ENCODE results near the gene CNPY3. TPM values are rescaled to one million over a fixed set of nuclear protein-coding genes. Genes with fewer than 3 reads are reported as not detected.

Gene CNPY3
- total RNA-seq, 4 donors from 2014 or later = 23.3 to 37.9 (median 36.8) TPM

DNA sequence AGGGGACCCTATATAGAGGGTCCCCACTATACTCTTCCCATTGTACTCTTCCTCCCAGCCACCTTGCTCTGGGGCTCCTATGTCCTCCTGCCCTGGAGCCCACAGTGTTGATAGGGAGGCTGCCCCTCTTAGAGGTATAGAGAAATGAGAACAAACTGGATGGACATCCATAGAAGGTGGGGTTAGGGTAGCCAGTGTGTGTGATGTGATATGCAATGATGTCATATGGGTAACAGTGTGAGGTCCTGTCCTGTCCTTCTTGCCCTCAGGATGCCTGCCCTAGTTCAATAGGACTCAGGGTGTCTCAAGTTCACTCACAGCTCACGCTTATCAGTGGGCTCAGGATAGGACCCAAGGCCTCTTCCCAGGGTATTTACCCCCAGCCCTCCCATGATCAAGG is 13.0 kb upstream of the CNPY3 start:
- ATAC-seq = no peak
- no peak overlapping the region for H3K27ac ChIP-seq

GRCh38 chr6:42921801-42922200 is 7.5 kb upstream of the CNPY3 start:
- TF ChIP-seq POLR2AphosphoS5 (IDR thresholded peaks at IDR 0.05) (no peak), POLR2A (IDR thresholded peaks at IDR 0.05) (no peak), EP300 (IDR thresholded peaks at IDR 0.05) (no peak), CTCF (IDR thresholded peaks at IDR 0.05) (no peak)
- H3K4me3 ChIP-seq = no peak overlapping the region
- no peaks in the 10 kb centered on the region for H3K36me3 ChIP-seq
- no peaks in the 10 kb centered on the region for H3K4me1 ChIP-seq
- no peaks in the 10 kb centered on the region for H3K9me3 ChIP-seq
- no peak for ATAC-seq
- peaks cover 33% of the 10 kb centered on the region for H3K27me3 ChIP-seq
- H3K27ac ChIP-seq = no peak overlapping the region
- WGBS, 2 donors (ENCODE audit: low coverage in 1 of 2) = 58 to 82% methylated on average over 6 of the region's 6 CpGs

More for the DNA sequence above, 13.0 kb upstream of the CNPY3 start:
- Histone ChIP-seq H3K9me3 (no peaks in the 10 kb centered on the region), H3K4me3 (no peak overlapping the region), H3K4me1 (peaks cover 0 to 7% (median 5%) of the 10 kb centered on the region in 3 donors), H3K36me3 (no peaks in the 10 kb centered on the region), H3K27me3 (peaks cover 48% of the 10 kb centered on the region)
- TF ChIP-seq POLR2AphosphoS5 (IDR thresholded peaks at IDR 0.05) (no peak), EP300 (IDR thresholded peaks at IDR 0.05) (no peak), CTCF (IDR thresholded peaks at IDR 0.05) (no peak), POLR2A (IDR thresholded peaks at IDR 0.05) (no peak)
- WGBS, 2 donors (ENCODE audit: low coverage in 1 of 2) = 100% methylated on average over 1 of the region's 1 CpG; no CpG with 5 or more reads in 1 of the 2 donors

DNA sequence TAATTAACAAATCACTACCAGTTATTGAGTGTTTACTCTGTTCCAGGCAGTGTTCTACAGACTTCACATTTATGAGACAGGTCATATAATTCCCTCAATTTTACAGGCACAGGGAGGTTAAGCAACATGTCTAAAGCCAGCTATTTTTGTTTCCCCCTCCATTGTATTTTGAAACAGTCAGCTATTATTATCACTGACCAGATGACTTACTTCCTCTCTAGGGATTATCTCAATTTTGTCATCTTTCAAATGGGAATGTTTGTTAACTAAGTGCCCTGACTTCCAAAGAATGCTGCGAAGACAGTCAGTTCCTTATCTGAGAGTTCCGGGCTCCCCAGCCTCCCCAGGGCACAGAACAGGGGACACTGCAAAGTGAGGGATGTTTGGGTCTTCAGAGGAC is 5.6 kb upstream of the CNPY3 start:
- Histone ChIP-seq H3K27me3 (peaks cover 33% of the 10 kb centered on the region), H3K4me3 (no peak overlapping the region), H3K9me3 (no peaks in the 10 kb centered on the region), H3K4me1 (peaks cover 0 to 11% (median 0%) of the 10 kb centered on the region in 3 donors), H3K27ac (no peak overlapping the region), H3K36me3 (no peaks in the 10 kb centered on the region)
- TF ChIP-seq POLR2A (IDR thresholded peaks at IDR 0.05) (no peak), CTCF (IDR thresholded peaks at IDR 0.05) (no peak), EP300 (IDR thresholded peaks at IDR 0.05) (no peak)
- no CpG with 5 or more reads among the region's 2 CpGs for WGBS, 2 donors (ENCODE audit: low coverage in 1 of 2)
- ATAC-seq = peak; percentile 24

- no peak overlapping the region for H3K4me3 ChIP-seq
- H3K9me3 ChIP-seq = no peaks in the 10 kb centered on the region
- TF ChIP-seq POLR2AphosphoS5 (IDR thresholded peaks at IDR 0.05) (no peak), EP300 (IDR thresholded peaks at IDR 0.05) (no peak), CTCF (IDR thresholded peaks at IDR 0.05) (no peak), POLR2A (IDR thresholded peaks at IDR 0.05) (no peak)
- peaks cover 33% of the 10 kb centered on the region for H3K27me3 ChIP-seq
- no peak for ATAC-seq
- WGBS, 2 donors (ENCODE audit: low coverage in 1 of 2) = no CpG with 5 or more reads among the region's 23 CpGs
- no peak overlapping the region for H3K27ac ChIP-seq
- peaks cover 0 to 18% (median under 1%) of the 10 kb centered on the region in 3 donors for H3K4me1 ChIP-seq
- no peaks in the 10 kb centered on the region for H3K36me3 ChIP-seq
Observed at GRCh38 chr6:42925248-42925857, 3.9 kb upstream of the CNPY3 start.

DNA sequence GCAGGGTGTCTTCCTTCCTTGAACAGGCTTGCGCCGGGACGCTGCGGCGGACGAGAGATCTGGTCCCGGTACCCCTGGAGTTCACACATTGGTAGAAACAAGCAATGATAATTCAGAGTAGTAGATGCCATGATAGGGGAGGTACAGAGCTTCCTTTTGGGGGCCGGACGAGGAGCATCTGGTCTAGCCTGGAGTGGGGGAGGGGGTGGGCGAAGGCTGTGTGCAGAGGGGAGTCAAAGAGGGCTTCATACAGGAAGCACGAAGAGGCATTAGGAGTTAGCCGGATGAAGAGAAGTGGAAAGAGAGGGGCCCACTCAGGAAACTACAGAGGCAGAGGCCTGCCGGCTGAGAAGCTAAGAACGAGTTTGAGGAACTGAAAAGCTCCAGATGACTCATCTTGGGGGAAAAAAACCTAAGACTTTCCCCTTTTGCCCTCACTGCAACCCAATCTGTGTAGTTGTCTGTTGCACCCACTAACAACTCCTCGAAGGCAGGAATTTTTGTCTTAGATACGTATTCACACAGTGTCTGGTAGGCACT is 611 bp downstream of the CNPY3 start:
- TF ChIP-seq EP300 (IDR thresholded peaks at IDR 0.05) = no peak
- TF ChIP-seq CTCF (IDR thresholded peaks at IDR 0.05) = no peak
- Histone ChIP-seq H3K4me1 (peaks cover 4 to 52% (median 11%) of the 10 kb centered on the region in 3 donors), H3K27me3 (peaks cover 10% of the 10 kb centered on the region), H3K27ac (peak overlapping the region; percentile 73 to 95 (median 90)), H3K9me3 (no peaks in the 10 kb centered on the region), H3K4me3 (peak overlapping the region; percentile 80 to 81), H3K36me3 (peaks cover 0 to 19% of the 10 kb centered on the region in 2 donors)
- WGBS, 2 donors (ENCODE audit: low coverage in 1 of 2) = 0 to 2% methylated on average over 9 of the region's 16 CpGs
- ATAC-seq = peak; percentile 6

Data from gastroesophageal sphincter (tissue), 4 donors.